HG03469 (cell line): ENCODE results near the gene RGS5.

Experiments used
- ATAC-seq: cut with Tn5 transposase; IDR thresholded peaks from one replicate; pipeline ENCODE4 v1.9.1; 2021; ENCODE audit warnings: mild to moderate bottlenecking, moderate library complexity, moderate number of reproducible peaks; ENCODE audit not compliant: unreplicated experiment

The RGS5 gene

DNA sequence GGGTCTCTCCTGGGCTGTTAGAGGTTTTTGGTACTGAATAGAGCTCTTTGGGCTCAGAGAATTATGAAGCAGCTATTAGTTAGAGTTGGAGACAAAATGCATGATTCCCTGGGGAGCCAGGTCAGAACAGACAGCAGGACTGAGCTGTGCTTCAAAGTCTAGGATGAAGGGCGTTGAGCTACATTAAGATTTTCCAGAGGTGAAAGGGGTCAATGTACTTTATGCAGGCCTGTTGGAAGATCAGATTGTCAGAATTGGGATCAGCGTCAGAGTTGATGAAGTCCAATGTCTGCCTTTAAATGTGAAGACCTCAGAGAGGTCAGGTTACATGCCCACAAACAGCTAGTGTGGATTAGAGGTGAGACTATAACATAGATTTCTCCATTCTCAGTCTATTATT is 53.8 kb downstream of the RGS5 start:
- ATAC-seq, result no peak

DNA sequence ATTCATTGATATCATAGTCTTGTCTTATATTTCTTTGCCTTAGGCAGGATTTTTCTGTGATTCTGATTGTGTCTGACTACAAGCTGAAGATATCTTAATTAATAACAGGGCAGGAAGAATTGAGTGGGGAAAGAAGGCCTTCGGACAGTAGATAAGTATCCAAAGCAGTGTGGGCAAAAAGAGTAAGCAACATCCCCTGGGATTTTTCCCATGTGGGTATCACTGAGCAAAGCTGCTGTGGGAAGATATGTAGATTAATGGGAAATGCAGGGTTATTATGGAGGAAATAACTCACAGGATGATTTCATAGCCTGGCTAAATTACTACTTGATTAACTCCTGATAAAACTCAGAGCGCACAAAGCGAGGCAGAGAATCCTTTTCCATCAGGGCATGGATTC is 55.7 kb downstream of the RGS5 start:
- ATAC-seq, result no peak

DNA sequence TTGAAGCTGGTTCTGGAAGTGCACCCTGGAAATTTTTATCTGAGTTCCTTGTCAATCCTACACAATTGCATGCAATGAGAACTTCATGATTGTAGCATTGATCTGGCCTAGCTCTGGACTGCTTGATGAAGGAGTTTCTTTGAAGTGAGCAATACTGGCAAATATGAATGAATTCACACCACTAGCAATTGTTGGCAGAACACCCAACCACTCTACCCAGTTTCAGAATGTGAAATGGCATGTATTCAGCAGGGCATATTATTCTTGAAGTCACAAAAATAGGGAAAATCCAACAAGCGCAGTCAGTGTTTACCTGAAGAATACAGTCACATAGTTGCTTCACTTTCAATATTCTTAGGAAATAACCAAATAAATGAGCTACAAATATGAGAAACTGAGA is 57.3 kb downstream of the RGS5 start:
- no peak for ATAC-seq

DNA sequence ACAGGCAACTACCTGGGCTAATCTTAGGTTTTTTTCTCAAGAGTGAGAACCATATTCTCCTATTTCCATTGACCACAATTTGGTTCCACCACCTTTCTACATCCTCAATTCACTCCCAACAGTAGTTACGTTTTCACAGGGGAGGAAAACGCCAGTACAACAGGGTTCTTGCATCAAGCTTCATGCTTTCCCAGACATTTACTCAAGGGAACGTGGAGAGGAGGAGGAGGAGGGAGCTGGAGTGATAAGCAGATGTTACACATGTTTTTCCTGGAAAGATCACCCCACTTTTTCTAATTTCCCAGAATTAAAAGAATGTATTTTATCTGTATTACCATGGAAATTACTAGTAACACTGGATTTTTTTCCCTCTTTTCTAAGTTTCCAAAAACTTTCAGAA is 58.3 kb downstream of the RGS5 start:
- ATAC-seq, result no peak

DNA sequence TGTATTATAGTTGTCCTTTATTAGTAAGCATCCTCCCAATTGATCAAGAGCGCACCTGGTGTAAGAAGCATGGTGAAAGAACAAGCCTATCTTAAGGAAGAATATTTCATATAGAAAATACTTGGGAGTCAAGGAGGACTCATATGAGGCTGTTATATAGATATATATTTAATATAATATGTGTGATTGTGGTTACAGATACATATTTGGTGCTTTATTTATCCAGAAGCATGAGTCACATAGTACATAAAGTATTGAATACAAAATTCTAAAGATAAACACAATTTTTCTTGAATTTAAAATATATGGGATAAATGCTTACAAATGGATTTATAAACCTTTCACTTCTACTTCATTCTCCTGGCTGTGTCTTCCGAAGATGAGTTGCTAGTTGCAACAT is 60.6 kb downstream of the RGS5 start:
- no peak for ATAC-seq

DNA sequence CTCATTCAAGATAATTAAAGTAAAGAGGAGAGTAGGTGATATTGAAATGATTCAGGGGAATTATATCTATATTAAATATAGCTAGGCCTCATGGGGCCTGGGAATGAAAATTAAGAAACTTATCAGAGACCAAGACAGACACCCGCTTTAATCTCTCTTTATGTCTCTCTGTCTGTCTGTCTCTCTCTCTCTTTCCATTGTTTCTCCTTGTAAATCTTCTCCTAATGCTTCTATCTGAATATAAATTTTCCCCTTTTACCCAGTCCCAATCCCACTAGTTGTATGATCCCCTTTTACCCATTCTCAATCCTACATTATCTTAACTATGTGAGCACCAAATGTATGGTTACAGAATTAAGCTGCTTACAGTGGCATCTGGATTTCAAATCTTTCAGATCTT is 61.2 kb downstream of the RGS5 start:
- ATAC-seq, result no peak

DNA sequence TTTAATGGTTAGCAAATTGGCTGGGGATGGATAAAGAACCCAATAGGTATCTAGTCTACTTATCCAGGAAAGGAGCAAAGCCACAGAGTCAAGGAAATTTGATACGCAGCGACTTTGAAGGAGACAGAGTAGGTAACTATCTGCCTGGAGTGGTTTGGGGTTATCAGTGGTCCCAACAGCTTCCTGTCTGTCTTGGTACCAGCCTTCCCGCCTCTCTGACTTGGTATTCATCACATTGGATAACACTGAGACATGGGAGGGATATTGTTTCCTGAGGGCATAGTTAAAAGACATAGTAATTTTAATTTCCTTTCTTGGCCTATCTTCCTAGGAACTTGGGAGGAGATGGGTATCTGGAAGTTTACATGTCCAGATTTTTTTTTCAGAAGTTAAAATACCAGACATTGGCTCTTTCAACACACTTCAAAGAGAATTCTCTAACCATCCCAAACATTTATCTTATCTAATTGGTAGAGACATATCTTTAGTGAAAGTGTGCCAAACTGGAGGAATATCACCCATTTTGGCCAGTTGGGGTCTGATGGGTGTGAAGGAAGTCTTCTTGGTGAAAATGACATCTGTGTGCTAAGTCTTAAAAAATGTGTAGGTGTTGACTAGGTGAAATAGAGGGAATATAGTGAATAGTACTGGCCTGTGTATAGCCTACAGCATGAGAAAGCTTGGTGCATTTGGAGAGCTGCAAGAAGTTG is 65.0 kb downstream of the RGS5 start:
- no peak for ATAC-seq

DNA sequence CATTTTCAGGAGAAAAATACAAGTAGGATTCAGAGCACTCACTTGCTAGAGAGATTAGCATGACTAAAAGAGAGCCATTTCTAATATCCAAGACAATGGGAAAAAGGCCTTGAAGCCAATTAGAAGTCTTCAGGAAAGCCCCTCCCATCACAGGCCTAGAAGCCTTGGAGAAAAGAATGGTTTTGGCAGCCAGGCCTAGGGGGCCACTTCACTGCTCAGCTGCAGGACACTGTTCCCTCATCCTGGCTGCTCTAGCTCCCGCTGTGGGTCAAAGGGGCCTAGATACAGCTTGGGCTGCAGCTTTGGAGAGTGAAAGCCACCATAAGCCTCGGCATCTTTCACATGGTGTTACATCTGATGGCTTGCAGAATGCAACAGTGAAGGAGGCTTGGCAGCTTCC is 70.7 kb downstream of the RGS5 start:
- no peak for ATAC-seq

DNA sequence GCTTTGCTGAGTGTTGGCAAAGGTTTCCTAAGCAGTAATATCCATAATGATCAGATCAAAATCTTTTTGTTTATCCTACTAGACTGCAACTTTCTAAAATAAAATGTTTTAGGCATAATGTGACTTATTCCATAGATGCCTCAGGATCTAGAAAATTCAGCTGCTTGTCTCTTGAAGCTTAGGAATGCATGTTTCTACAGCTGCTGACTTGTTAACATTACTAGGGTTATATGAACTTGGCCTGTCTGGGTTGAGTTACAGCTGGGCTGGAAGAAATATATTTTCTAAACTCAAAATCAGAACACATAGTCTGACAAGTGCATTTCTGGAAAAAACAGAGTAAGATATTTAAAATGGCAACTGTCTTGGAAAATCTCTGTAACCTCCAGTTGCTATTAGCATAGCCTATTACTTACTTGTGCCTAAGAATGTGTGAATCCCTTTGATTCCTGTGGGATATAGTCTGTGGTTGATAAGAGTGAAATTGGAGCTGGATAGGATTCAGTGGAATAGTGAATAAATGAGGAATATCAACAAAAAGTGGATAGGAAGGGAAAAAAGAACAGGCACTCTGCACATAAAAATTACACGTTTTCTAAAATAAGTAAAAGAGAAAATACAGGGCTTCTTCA is 72.4 kb downstream of the RGS5 start:
- no peak for ATAC-seq

DNA sequence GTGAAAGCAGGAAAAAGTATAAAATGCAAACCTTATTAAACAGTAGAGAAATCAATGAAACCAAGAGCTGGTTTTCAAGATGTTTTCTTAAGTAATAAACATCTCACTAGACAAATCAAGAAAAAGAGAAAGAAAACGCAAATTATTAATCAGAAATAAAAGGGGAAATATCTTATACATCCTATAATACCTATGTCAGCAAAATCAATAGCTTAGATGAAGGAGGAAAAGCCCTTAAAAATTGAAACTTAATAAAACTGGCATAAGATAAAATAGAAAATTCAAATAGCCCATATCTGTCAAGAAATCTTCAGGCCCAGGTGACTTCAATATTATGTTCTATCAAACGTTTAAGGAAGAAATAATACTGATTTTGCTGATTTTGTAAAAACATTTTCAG is 74.4 kb downstream of the RGS5 start:
- no peak for ATAC-seq

DNA sequence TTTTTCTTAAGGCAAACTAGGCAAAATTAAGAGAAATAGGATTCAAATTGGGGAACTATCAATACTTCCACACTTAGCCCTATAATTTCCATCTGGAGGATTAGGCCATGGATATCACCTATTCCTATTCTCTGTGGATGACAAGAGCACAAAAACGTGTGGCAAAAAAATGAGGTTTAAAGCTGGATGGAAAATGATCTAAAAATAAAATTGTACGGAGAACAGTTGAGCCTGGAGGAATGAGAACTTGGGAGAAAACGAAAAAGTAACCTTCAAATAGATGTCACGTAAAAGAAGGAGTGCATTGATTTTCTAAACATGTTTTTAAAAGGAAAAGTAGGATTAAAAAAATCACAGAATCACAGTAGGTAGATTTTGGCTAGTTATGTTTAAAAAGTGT is 77.9 kb downstream of the RGS5 start:
- ATAC-seq, result no peak

DNA sequence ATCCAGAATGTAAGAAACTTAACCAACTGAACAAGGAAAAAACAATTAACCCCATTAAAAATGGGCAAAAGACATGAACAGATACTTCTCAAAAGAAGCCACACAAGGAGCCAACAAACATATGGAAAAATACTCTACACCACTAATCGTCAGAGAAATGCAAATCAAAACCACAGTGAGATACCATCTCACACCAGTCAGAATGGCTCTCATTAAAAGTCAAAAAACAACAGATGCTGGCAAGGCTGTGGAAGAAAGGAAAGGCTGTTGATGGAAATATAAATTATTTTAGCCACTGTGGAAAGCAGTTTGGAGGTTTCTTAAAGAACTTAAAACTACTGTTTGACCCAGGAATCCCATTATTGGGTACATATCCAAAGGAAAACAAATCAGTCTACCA is 82.3 kb downstream of the RGS5 start:
- no peak for ATAC-seq

DNA sequence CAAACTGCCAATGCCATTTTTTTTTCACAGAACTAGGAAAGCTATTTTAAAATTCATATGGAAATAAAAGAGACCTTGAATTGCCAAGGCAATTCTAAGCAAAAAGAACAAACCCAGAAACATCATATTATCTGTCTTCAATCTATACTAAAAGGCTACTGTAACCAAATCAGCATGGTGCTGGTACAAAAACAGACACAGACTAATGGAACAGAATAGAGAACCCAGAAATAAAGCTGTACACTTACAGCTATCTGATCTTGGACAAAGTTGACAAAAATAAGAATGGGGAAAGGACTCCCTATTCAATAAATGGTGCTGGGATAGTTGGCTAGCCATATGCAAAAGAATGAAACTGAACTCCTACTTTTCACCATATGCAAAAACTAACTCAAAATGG is 83.0 kb downstream of the RGS5 start:
- ATAC-seq, result no peak

DNA sequence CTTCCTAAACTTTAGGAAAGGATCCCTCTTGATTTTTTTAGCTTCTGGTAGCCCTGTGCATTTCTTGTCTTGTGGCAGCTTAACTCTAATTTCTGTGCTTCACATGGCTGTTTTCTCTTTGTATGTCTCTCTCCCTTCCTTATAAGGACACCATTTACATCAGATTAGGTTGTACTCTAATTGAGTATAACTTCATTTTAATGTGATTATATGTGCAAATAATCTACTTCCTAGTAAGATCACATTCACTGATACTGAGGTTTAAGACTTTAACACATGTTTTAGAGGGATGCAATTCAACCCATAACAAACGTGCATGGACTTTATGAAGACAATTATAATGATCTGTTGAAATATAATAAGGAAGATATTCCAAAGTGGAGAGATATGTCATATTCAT is 86.8 kb downstream of the RGS5 start:
- no peak for ATAC-seq

DNA sequence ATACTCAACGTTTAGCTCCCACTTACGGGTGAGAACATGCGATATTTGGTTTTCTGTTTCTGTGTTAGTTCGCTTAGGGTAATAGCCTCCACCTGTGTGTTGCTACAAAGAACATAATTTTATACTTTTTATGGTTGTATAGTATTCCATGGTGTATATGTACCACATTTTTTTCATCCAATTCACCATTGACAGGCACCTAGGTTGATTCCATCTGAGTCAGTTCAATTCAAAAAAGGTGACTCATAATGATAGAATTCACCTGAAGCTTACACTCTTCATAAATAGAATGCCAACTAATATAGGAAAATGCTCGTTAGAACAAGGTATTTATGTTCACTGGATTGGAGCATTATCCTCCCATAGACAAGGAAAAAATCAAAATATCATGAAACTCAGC is 95.1 kb downstream of the RGS5 start:
- ATAC-seq, result no peak

DNA sequence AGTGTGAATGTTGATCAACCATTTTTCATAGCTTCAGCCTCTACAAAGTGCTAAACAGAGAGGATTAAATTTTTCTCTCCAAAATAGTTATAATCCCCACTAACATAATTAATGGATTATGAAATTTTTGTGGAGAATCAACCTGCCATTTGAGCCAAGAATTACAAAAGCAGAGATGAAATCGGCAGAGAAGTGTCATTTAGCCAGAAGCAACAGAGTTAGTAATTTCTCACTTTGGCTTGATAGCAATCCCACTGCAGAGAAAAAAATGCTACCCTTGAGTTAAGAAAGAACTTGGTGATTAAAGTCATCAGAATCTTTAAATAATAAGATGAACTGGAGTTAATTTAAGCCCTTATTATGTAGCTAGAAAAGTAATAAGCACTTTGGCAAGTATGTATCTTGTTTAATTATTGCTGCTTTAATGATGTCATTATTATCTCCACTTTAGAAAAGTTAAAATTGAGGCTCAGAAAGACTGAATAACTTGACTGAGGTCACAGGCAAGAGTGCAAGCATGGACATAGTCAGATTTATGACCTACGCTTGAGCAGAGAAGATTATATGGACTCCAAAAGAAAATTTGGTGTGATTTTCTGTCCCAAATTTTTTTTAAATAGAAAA is 96.2 kb downstream of the RGS5 start:
- ATAC-seq, result no peak

DNA sequence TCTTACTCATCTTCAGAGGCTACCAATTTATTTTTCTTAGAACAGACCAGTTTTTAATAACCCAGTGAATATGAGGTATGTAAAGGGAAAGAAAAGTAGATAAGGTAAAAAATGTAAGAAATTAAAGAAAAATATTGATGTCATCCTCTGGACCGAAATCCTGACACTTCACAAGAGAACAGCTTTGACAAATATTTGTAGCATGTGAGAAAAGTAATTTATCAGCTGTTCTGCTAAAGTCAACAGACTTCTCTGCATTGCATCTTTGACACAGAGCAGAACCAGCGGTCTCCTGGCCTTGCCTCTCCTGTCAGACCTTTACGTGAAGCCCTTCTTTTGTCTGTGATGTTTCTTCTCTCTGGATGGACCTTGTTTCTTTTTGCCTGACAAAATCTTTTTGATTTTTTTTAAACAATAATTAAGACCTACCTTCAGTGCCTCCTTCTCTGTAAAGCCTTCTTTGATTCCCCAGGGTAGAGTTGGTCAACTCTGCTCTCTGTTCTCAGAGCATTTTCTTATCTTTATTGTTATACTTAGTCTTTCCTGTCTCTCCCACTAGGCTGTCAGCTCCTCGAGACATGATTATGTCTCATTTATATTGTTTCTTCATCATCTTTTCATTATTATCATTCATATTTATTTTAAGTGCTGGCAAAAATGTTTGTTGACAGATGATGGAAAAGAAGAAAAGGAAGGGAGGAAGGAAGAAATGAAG is 98.2 kb downstream of the RGS5 start:
- no peak for ATAC-seq

DNA sequence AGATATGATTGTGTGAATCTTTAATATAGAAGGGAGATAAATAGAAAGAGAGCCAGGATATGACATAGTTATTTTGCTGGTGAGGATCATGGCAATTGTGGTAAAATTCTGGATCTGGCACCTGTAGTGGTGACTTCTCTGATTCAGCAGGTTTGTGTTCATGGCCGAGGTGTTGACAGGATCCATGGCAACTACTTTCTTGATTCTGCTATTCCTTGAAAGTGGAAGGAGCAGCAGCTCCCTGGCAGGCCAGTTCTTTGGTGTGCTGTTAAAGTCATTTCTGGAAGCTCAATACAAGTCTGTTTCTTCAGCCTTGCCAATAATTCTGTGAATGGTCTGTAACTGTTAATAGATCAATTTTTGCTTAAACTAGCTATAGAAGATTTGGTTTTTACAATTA is 100.1 kb downstream of the RGS5 start:
- no peak for ATAC-seq

DNA sequence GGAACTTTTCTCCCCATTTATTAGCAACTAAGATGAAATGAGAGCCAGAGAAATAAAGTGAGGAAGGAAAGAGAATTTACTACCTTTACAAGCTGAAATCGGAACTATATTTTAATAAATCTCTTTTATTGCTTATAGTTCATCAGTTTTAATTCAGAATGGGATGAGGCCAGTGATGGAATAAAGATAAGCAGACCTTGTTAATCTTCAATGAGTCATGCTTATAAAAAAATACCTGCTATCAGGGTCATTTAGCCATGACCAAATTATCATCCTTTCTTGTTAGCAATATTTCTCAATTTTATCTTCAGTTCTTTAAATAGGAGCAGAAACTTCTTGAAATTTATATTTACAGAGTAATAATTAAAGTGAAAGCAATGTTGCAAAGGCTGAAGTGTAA is 107.5 kb downstream of the RGS5 start:
- no peak for ATAC-seq

DNA sequence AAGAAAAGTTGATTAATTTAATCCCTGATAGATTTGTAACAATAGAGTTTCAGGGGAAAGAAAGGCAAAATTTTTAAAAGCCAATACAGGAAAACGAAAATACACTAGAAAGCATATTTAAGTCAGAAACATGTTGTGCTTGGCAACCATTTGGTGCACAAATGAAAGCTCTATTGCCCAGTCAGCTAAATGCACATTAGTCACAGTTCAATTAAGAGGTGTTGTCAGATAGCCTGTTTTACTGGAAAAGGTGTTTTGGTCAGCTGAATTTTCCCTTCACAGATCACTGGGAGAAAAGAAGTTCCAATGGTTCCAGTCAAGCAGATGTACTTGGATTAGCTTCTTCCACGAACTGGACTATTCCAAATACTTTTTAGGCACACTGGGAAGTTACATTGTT is 108.1 kb downstream of the RGS5 start:
- ATAC-seq, result no peak

DNA sequence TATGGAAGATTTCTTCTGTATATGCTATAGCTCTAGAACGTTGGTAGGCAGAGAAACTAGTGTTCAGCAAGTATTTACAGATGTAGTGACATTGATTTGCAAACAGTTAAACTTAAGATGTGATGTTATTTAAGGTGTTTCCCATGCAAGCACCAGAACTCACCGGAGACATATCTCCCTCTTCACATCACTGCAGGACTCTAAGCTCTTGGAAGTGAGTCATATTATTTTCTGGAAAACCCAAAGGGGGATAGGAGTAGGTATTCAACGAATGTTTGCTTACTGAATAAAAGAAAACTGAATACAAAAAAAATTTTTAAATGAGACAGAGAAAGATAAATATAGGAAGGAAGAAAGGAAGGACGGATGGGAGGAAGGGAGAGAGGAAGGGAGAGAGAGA is 108.5 kb downstream of the RGS5 start:
- no peak for ATAC-seq

DNA sequence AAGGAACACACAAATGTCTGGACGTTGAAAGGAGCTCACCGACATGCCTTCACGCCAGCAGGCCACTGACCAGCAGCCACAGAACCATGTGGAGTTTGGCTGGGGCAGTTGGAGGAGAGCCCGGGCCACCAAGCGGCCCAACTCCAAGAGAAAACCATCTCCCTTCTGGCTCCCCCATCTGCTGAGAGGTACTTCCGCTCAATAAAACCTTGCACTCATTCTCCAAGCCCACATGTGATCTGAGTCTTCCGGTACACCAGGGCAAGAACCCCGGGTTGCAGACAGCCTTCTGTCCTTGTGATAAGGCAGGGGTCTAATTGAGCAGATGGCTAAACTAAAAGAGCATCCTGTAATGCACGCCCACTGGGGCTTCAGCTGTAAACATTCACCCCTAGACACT is 109.1 kb downstream of the RGS5 start:
- ATAC-seq, result no peak
